HG03575 (cell line): Measurements from ENCODE around the gene CLIP1.
"Not testable (repeated sequence)": the region's sequence is repeated elsewhere in the genome, so short reads cannot be mapped to it uniquely, and the experiment has no call there.

ENCODE experiments used
- ATAC-seq: cut with Tn5 transposase; IDR thresholded peaks from one replicate; pipeline ENCODE4 v1.9.1; 2021; ENCODE audit not compliant: unreplicated experiment, insufficient number of reproducible peaks, low FRiP score; ENCODE audit errors: extremely low read depth

CLIP1 gene

GRCh38 chr12:122421821-122422729, at the start of gene CLIP1:
Gene CLIP1 (minus strand): TSS chr12:122422669. CDS start chr12:122380452, 42,217 bp downstream.
- no peak for ATAC-seq

GRCh38 chr12:122471324-122472226, 49.1 kb upstream of the CLIP1 start:
- no peak for ATAC-seq

GRCh38 chr12:122470576-122470975, 48.1 kb upstream of the CLIP1 start:
- not testable (repeated sequence) for ATAC-seq

GRCh38 chr12:122469856-122470255, 47.4 kb upstream of the CLIP1 start:
- not testable (repeated sequence) for ATAC-seq

- no peak for ATAC-seq
Measured at GRCh38 chr12:122467983-122468382, 45.5 kb upstream of the CLIP1 start.

- not testable (repeated sequence) for ATAC-seq
Measured at GRCh38 chr12:122464317-122465042, 42.0 kb upstream of the CLIP1 start.

- ATAC-seq, result no peak
Measured at GRCh38 chr12:122460641-122461040, 38.2 kb upstream of the CLIP1 start.

- ATAC-seq, result no peak
Measured at GRCh38 chr12:122460061-122460460, 37.6 kb upstream of the CLIP1 start.

- no peak for ATAC-seq
Measured at GRCh38 chr12:122459211-122459610, 36.7 kb upstream of the CLIP1 start.

GRCh38 chr12:122458105-122459035, 35.9 kb upstream of the CLIP1 start:
- no peak for ATAC-seq

GRCh38 chr12:122457627-122458026, 35.2 kb upstream of the CLIP1 start:
- ATAC-seq, result no peak

GRCh38 chr12:122454739-122455138, 32.3 kb upstream of the CLIP1 start:
- ATAC-seq, result no peak

GRCh38 chr12:122454250-122454721, 31.8 kb upstream of the CLIP1 start:
- no peak for ATAC-seq

GRCh38 chr12:122452701-122453285, 30.3 kb upstream of the CLIP1 start:
- ATAC-seq, result no peak

GRCh38 chr12:122449317-122449716, 26.8 kb upstream of the CLIP1 start:
- ATAC-seq, result no peak

GRCh38 chr12:122447825-122448224, 25.4 kb upstream of the CLIP1 start:
- not testable (repeated sequence) for ATAC-seq

- not testable (repeated sequence) for ATAC-seq
Measured at GRCh38 chr12:122446390-122446789, 23.9 kb upstream of the CLIP1 start.

GRCh38 chr12:122444071-122444470, 21.6 kb upstream of the CLIP1 start:
- not testable (repeated sequence) for ATAC-seq
